ENCODE results near the gene EEFSEC. TPM values are rescaled to one million over a fixed set of nuclear protein-coding genes. Genes with fewer than 3 reads are reported as not detected.
A peak's percentile ranks its signal among the peaks of the same experiment; 100 is the strongest.

Gene EEFSEC
- total RNA-seq, 1 donor from 2014 or later = 6.1 TPM

DNA sequence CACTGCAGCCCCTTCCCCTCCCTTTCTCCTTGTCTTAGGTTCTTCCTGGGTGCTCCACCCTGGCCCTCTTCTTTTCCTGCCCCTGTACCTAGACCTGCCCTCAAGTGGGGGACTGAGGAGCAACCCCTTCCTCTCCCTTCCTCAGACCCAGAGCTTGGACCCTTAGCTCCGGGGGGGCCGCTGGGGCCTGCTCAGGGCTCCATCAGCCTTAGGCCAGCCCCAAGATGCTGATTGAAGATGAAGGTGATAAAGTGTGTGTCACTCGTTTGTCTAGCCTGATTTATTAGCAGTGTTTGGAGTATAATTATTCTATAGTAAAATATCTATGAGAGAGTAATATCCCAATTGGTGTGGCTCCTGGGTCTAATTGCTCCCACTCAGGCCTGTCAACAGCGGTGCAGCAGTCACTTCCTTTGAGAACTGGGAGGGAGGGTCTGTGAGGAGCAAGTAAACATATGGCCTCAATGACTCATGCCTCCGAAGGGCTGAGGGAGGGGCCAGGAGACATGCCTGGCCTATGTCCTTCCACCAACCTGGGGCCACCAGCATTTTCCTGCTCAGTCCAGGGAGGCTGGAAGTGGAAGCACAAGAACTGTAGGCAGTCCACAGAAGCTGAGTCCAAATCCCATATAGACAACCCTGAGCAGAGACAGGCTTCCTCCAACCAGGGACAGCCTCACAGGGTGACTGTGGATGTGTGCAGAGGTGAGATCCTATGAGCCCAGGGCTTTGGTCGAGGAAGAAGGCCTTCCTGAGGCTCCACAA, 190.2 kb downstream of the EEFSEC start:
- no peak overlapping the region for H3K27ac ChIP-seq (ENCODE audit: low read depth, low read length)
- peaks cover 10% of the 10 kb centered on the region for H3K4me1 ChIP-seq (ENCODE audit: insufficient read depth, low read length)
- Mint-ChIP-seq H3K27me3 (ENCODE audit: low read depth, unreplicated experiment) (no peaks in the 10 kb centered on the region), H3K4me3 (ENCODE audit: unreplicated experiment) (no peak overlapping the region), H3K27ac (ENCODE audit: unreplicated experiment) (no peak overlapping the region), H3K9me3 (ENCODE audit: unreplicated experiment) (no peaks in the 10 kb centered on the region), H3K4me1 (ENCODE audit: low read depth, unreplicated experiment) (peaks cover 11% of the 10 kb centered on the region), H3K36me3 (ENCODE audit: low read depth, unreplicated experiment) (no peaks in the 10 kb centered on the region)
- H3K36me3 ChIP-seq (ENCODE audit: insufficient read depth, low read length) = no peaks in the 10 kb centered on the region
- H3K9me3 ChIP-seq (ENCODE audit: insufficient read depth, low read depth, low read length) = no peaks in the 10 kb centered on the region
- DNase-seq (ENCODE audit: low read depth) (peak; percentile 51), FAIRE-seq (no peak)
- no peaks in the 10 kb centered on the region for H4K20me1 ChIP-seq (ENCODE audit: insufficient read depth, low read length)
- no peaks in the 10 kb centered on the region for H3K27me3 ChIP-seq (ENCODE audit: insufficient read depth, low read length)
- H3K9ac ChIP-seq (ENCODE audit: low read length) = no peak overlapping the region
- no peaks in the 10 kb centered on the region for H3K79me2 ChIP-seq (ENCODE audit: insufficient read depth, low read length)
- H3K4me3 ChIP-seq (ENCODE audit: insufficient read depth, low read depth, low read length) = no peak overlapping the region
- TF ChIP-seq CTCF (IDR thresholded peaks at IDR 0.05; ENCODE audit: insufficient read depth, low read depth, low read length) (no peak), EZH2 (IDR thresholded peaks at IDR 0.05; ENCODE audit: insufficient read depth, low read length) (no peak)
- H2AFZ ChIP-seq (ENCODE audit: low read depth, low read length) = no peak overlapping the region
- no peak overlapping the region for H3K4me2 ChIP-seq (ENCODE audit: low read length)

DNA sequence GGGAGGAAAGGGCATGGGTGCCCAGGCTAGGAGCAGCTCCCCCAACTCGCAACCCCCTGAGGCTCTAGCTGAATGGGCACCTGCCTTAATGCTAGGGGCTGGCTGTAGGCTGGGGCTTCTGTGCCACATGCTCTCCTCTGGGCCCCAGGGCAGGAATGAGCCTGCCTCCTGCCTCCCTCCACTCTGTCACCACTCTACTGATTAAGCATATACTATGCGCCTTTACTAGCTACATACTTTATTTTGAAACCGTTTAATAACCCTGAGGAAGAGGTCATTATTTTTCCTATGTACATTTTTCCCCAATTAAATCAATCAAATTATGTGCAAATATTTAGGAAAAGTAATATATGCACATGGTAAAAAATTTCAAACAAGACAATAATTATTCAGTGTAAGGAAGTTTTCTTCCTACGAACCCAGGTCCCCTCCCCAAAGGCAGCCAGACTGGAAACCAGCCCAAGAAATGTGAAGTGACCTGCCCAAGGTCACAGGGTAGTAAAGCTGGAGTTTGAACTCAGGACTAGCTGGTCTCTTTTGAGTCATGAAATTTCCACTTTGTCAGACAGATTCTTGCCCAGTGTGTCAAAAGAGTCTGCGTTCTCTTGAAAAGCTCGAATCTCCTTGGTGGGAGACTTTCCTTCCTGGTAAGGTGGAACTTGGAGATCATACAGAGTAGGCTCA, 190.9 kb downstream of the EEFSEC start:
- Mint-ChIP-seq H3K27ac (ENCODE audit: unreplicated experiment) (no peak overlapping the region), H3K27me3 (ENCODE audit: low read depth, unreplicated experiment) (no peaks in the 10 kb centered on the region), H3K9me3 (ENCODE audit: unreplicated experiment) (no peaks in the 10 kb centered on the region), H3K4me1 (ENCODE audit: low read depth, unreplicated experiment) (peaks cover 14% of the 10 kb centered on the region), H3K36me3 (ENCODE audit: low read depth, unreplicated experiment) (no peaks in the 10 kb centered on the region), H3K4me3 (ENCODE audit: unreplicated experiment) (no peak overlapping the region)
- no peak for FAIRE-seq
- Histone ChIP-seq H3K27ac (ENCODE audit: low read depth, low read length) (no peak overlapping the region), H3K4me2 (ENCODE audit: low read length) (no peak overlapping the region), H3K27me3 (ENCODE audit: insufficient read depth, low read length) (no peaks in the 10 kb centered on the region), H4K20me1 (ENCODE audit: insufficient read depth, low read length) (no peaks in the 10 kb centered on the region), H3K4me3 (ENCODE audit: insufficient read depth, low read depth, low read length) (no peak overlapping the region), H3K36me3 (ENCODE audit: insufficient read depth, low read length) (no peaks in the 10 kb centered on the region), H3K9ac (ENCODE audit: low read length) (no peak overlapping the region), H3K79me2 (ENCODE audit: insufficient read depth, low read length) (no peaks in the 10 kb centered on the region), H3K9me3 (ENCODE audit: insufficient read depth, low read depth, low read length) (no peaks in the 10 kb centered on the region), H3K4me1 (ENCODE audit: insufficient read depth, low read length) (peaks cover 10% of the 10 kb centered on the region), H2AFZ (ENCODE audit: low read depth, low read length) (no peak overlapping the region)
- DNase-seq (ENCODE audit: low read depth) = no peak
- TF ChIP-seq CTCF (IDR thresholded peaks at IDR 0.05; ENCODE audit: insufficient read depth, low read depth, low read length) = no peak
- no peak for TF ChIP-seq EZH2 (IDR thresholded peaks at IDR 0.05; ENCODE audit: insufficient read depth, low read length)

GRCh38 chr3:128345196-128345595, 191.9 kb downstream of the EEFSEC start:
- no peak overlapping the region for H3K4me2 ChIP-seq (ENCODE audit: low read length)
- no peaks in the 10 kb centered on the region for H4K20me1 ChIP-seq (ENCODE audit: insufficient read depth, low read length)
- no peaks in the 10 kb centered on the region for H3K9me3 Mint-ChIP-seq (ENCODE audit: unreplicated experiment)
- H3K4me3 Mint-ChIP-seq (ENCODE audit: unreplicated experiment) = no peak overlapping the region
- no peak overlapping the region for H3K4me3 ChIP-seq (ENCODE audit: insufficient read depth, low read depth, low read length)
- H2AFZ ChIP-seq (ENCODE audit: low read depth, low read length) = no peak overlapping the region
- H3K36me3 Mint-ChIP-seq (ENCODE audit: low read depth, unreplicated experiment) = no peaks in the 10 kb centered on the region
- DNase-seq (ENCODE audit: low read depth) = no peak
- H3K9me3 ChIP-seq (ENCODE audit: insufficient read depth, low read depth, low read length) = no peaks in the 10 kb centered on the region
- FAIRE-seq = no peak
- H3K36me3 ChIP-seq (ENCODE audit: insufficient read depth, low read length) = no peaks in the 10 kb centered on the region
- peaks cover 13% of the 10 kb centered on the region for H3K4me1 Mint-ChIP-seq (ENCODE audit: low read depth, unreplicated experiment)
- H3K27me3 Mint-ChIP-seq (ENCODE audit: low read depth, unreplicated experiment) = no peaks in the 10 kb centered on the region
- H3K4me1 ChIP-seq (ENCODE audit: insufficient read depth, low read length) = peaks cover 10% of the 10 kb centered on the region
- H3K27ac ChIP-seq (ENCODE audit: low read depth, low read length) = no peak overlapping the region
- no peak overlapping the region for H3K27ac Mint-ChIP-seq (ENCODE audit: unreplicated experiment)
- H3K9ac ChIP-seq (ENCODE audit: low read length) = no peak overlapping the region
- H3K27me3 ChIP-seq (ENCODE audit: insufficient read depth, low read length) = no peaks in the 10 kb centered on the region
- no peak for TF ChIP-seq EZH2 (IDR thresholded peaks at IDR 0.05; ENCODE audit: insufficient read depth, low read length)
- no peak for TF ChIP-seq CTCF (IDR thresholded peaks at IDR 0.05; ENCODE audit: insufficient read depth, low read depth, low read length)
- no peaks in the 10 kb centered on the region for H3K79me2 ChIP-seq (ENCODE audit: insufficient read depth, low read length)
